ENCODE results near the gene ZNF217. TPM values are rescaled to one million over a fixed set of nuclear protein-coding genes. Genes with fewer than 3 reads are reported as not detected.
"Not testable (repeated sequence)": the region's sequence is repeated elsewhere in the genome, so short reads cannot be mapped to it uniquely, and the experiment has no call there.

ZNF217 gene
- total RNA-seq, 4 donors from 2014 or later = 31.2 to 64.8 (median 46.7) TPM

- peak overlapping the region; percentile 100 for H3K27ac ChIP-seq
- no peak for TF ChIP-seq EP300 (IDR thresholded peaks at IDR 0.05)
- no peak for TF ChIP-seq POLR2AphosphoS5 (IDR thresholded peaks at IDR 0.05)
- peak overlapping the region; percentile 99 for H3K4me3 ChIP-seq
- peaks cover 48% of the 10 kb centered on the region for H3K4me1 ChIP-seq
- H3K36me3 ChIP-seq = no peaks in the 10 kb centered on the region
- 4% methylated on average over 7 of the region's 7 CpGs for WGBS
- H3K27me3 ChIP-seq = no peaks in the 10 kb centered on the region
- H3K9me3 ChIP-seq = no peaks in the 10 kb centered on the region
- DNase-seq (ENCODE audit: low spot score in 2 of 2) = no peak
Observed at GRCh38 chr20:53595018-53595378, 1.4 kb upstream of the ZNF217 start.

GRCh38 chr20:53594068-53595017, 704 bp upstream of the ZNF217 start:
- H3K4me3 ChIP-seq = peak overlapping the region; percentile 99
- 1% methylated on average over 21 of the region's 110 CpGs for WGBS
- peak overlapping the region; percentile 100 for H3K27ac ChIP-seq
- peak; percentile 97 to 98 for DNase-seq (ENCODE audit: low spot score in 2 of 2)
- no peaks in the 10 kb centered on the region for H3K36me3 ChIP-seq
- no peaks in the 10 kb centered on the region for H3K27me3 ChIP-seq
- peaks cover 52% of the 10 kb centered on the region for H3K4me1 ChIP-seq
- no peaks in the 10 kb centered on the region for H3K9me3 ChIP-seq
- TF ChIP-seq EP300 (IDR thresholded peaks at IDR 0.05) (no peak), POLR2AphosphoS5 (IDR thresholded peaks at IDR 0.05) (peak in 1 of 3 donors; percentile 16), POLR2A (IDR thresholded peaks at IDR 0.05) (peak in 1 of 2 donors; percentile 73)
- TF ChIP-seq, protein P1, sequence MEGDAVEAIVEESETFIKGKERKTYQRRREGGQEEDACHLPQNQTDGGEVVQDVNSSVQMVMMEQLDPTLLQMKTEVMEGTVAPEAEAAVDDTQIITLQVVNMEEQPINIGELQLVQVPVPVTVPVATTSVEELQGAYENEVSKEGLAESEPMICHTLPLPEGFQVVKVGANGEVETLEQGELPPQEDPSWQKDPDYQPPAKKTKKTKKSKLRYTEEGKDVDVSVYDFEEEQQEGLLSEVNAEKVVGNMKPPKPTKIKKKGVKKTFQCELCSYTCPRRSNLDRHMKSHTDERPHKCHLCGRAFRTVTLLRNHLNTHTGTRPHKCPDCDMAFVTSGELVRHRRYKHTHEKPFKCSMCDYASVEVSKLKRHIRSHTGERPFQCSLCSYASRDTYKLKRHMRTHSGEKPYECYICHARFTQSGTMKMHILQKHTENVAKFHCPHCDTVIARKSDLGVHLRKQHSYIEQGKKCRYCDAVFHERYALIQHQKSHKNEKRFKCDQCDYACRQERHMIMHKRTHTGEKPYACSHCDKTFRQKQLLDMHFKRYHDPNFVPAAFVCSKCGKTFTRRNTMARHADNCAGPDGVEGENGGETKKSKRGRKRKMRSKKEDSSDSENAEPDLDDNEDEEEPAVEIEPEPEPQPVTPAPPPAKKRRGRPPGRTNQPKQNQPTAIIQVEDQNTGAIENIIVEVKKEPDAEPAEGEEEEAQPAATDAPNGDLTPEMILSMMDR (IDR thresholded peaks at IDR 0.05) = peak in 1 of 2 donors; percentile 21

GRCh38 chr20:53592992-53593465, 610 bp downstream of the ZNF217 start:
- 0% methylated on average over 21 of the region's 47 CpGs for WGBS
- Histone ChIP-seq H3K36me3 (no peaks in the 10 kb centered on the region), H3K27ac (peak overlapping the region; percentile 100), H3K4me3 (peak overlapping the region; percentile 99), H3K9me3 (no peaks in the 10 kb centered on the region), H3K27me3 (no peaks in the 10 kb centered on the region), H3K4me1 (peaks cover 50% of the 10 kb centered on the region)
- DNase-seq (ENCODE audit: low spot score in 2 of 2) = peak in 1 of 2 donors; percentile 81
- TF ChIP-seq, protein P1 (IDR thresholded peaks at IDR 0.05) = no peak
- TF ChIP-seq EP300 (IDR thresholded peaks at IDR 0.05) (no peak), POLR2A (IDR thresholded peaks at IDR 0.05) (no peak), POLR2AphosphoS5 (IDR thresholded peaks at IDR 0.05) (no peak)

DNA sequence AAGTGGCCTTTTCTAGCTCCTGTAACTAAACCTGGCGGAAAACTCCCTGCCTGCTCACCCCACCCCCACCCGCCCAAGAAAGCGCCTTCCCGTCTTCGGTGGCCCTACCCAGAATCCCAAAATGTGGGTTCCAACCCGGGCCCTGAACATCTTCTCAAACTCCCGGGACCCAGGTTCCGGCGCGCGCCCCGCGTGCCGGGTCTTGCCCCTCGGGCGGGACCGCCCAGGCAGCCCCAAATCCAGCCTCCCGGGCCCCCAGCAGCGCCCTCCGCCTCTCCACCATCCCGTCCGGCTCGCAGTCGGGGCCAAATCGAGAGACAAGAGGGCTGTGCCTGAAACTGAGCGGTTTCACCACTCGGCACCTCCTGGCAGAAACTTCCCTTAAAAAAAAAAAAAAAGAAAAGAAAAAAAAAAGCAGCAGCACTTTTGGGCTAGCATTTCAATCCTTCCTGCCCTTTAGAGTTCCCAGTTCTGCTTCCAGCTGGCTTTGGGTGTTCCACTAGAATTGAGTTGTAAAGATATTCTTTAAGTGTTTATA, 1.1 kb downstream of the ZNF217 start:
- not testable (repeated sequence) for H3K9me3 ChIP-seq, H3K36me3 ChIP-seq, H3K27me3 ChIP-seq
- H3K27ac ChIP-seq = peak overlapping the region; percentile 100
- peak in 1 of 2 donors; percentile 86 for DNase-seq (ENCODE audit: low spot score in 2 of 2)
- H3K4me3 ChIP-seq = peak overlapping the region; percentile 99
- WGBS = 0% methylated on average over 12 of the region's 27 CpGs
- peaks cover 45% of the 10 kb centered on the region for H3K4me1 ChIP-seq
- peak in 1 of 2 donors; percentile 63 for TF ChIP-seq POLR2A (IDR thresholded peaks at IDR 0.05)

- H3K4me3 ChIP-seq = peak overlapping the region; percentile 99
- not testable (repeated sequence) for H3K36me3 ChIP-seq, H3K27me3 ChIP-seq, H3K9me3 ChIP-seq
- H3K4me1 ChIP-seq = peaks cover 47% of the 10 kb centered on the region
- DNase-seq (ENCODE audit: low spot score in 2 of 2) = peak in 1 of 2 donors; percentile 35
- peak overlapping the region; percentile 100 for H3K27ac ChIP-seq
- WGBS = 8% methylated on average over 9 of the region's 9 CpGs
Observed at GRCh38 chr20:53591941-53592441, 1.6 kb downstream of the ZNF217 start.

DNA sequence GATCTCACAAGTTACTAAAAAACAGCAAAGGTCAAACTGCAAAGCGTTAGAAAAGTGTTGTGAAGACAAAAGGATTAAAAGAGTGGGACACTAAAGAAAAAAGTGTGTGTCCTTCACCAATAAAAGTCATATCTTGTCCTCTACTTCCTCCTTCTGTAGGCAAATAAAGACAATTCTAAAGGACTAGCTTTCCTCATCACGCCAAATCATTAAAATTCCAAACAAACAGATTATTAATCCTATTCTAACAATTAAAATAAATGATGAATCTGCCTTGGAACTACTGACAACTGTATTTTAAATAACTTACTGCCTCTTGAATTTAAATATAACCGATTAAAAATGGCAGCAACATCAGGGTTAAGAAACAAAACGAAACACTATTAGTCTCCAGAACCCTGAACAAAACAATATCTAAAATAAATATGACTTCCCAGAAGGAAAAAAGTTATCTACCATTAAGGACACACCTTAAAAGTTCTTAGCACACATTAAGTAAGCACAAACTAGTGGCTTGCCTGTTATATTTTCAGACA, 2.4 kb downstream of the ZNF217 start:
- H3K9me3 ChIP-seq; H3K36me3 ChIP-seq; DNase-seq (ENCODE audit: low spot score in 2 of 2); H3K27me3 ChIP-seq: not testable (repeated sequence)
- WGBS = 8% methylated on average over 4 of the region's 4 CpGs
- Histone ChIP-seq H3K4me3 (peak overlapping the region; percentile 99), H3K4me1 (peaks cover 48% of the 10 kb centered on the region), H3K27ac (peak overlapping the region; percentile 100)

GRCh38 chr20:53590608-53591007, 3.0 kb downstream of the ZNF217 start:
- DNase-seq (ENCODE audit: low spot score in 2 of 2); H3K36me3 ChIP-seq; H3K27me3 ChIP-seq; H3K9me3 ChIP-seq: not testable (repeated sequence)
- Histone ChIP-seq H3K27ac (peak overlapping the region; percentile 100), H3K4me1 (peaks cover 51% of the 10 kb centered on the region), H3K4me3 (peak overlapping the region; percentile 99)

DNA sequence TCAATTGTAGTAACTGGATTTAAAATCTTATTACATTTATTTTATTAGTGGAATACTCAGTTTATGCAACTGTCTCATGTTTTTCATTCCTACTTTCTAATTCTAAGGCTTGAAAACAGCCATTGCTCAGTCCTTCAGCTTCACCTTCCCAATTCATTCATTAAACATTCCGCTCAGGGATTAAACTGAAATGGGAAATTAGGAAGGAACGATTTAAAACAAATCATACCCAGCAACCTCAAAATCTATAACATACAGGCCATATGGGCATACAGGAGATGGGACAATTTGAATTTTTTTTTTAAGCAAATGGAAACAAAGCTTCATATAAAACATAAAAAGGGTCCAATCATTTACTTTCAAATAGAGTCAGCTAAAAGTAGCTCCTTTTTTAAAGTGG, 3.5 kb downstream of the ZNF217 start:
- not testable (repeated sequence) for H3K27me3 ChIP-seq; DNase-seq (ENCODE audit: low spot score in 2 of 2); H3K36me3 ChIP-seq; H3K9me3 ChIP-seq
- Histone ChIP-seq H3K4me1 (peaks cover 55% of the 10 kb centered on the region), H3K4me3 (peak overlapping the region; percentile 17), H3K27ac (peak overlapping the region; percentile 100)
- WGBS = 39% methylated on average over 2 of the region's 2 CpGs

GRCh38 chr20:53589321-53590065, 4.1 kb downstream of the ZNF217 start:
- not testable (repeated sequence) for H3K36me3 ChIP-seq, H3K27me3 ChIP-seq, H3K9me3 ChIP-seq
- 22% methylated on average over 12 of the region's 12 CpGs for WGBS
- Histone ChIP-seq H3K4me1 (peaks cover 56% of the 10 kb centered on the region), H3K27ac (peak overlapping the region; percentile 100), H3K4me3 (peak overlapping the region; percentile 17)
- peak in 1 of 2 donors; percentile 37 for DNase-seq (ENCODE audit: low spot score in 2 of 2)

GRCh38 chr20:53587157-53587703, 6.4 kb downstream of the ZNF217 start:
- H3K27me3 ChIP-seq; DNase-seq (ENCODE audit: low spot score in 2 of 2); H3K9me3 ChIP-seq; H3K36me3 ChIP-seq; H3K4me3 ChIP-seq: not testable (repeated sequence)
- H3K27ac ChIP-seq = peak overlapping the region; percentile 19
- H3K4me1 ChIP-seq = peaks cover 78% of the 10 kb centered on the region
- WGBS = 95% methylated on average over 1 of the region's 1 CpG
